ENCODE results near the gene THNSL1. TPM values are rescaled to one million over a fixed set of nuclear protein-coding genes. Genes with fewer than 3 reads are reported as not detected.
"Not testable (repeated sequence)": the region's sequence is repeated elsewhere in the genome, so short reads cannot be mapped to it uniquely, and the experiment has no call there.

THNSL1 gene
- total and polyA plus RNA-seq, 5 donors from 2014 or later = 0.94 to 6.3 (median 3.1) TPM

DNA sequence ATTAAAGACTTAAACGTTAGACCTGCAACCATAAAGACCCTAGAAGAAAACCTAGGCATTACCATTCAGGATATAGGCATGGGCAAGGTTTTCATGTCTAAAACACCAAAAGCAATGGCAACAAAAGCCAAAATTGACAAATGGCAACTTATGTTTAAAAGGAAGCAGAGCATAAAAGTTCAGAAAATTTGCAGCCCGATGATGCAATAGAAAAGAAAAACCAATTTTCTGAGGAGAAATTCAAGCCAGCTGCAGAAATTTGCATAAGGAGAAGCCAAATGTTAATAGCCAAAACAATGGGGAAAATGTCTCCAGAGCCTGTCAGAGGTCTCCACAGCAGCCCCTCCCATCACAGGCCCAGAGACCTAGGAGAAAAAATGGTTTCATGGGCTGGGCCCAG is 4.8 kb upstream of the THNSL1 start:
- H3K9me3 ChIP-seq (ENCODE audit: control insufficient read depth in 2 of 2, low read length in 2 of 2); H3K4me3 ChIP-seq (ENCODE audit: low read depth, low read length); H3K27me3 ChIP-seq (ENCODE audit: control insufficient read depth, insufficient read depth, low read length); H3K4me1 ChIP-seq (ENCODE audit: control insufficient read depth, insufficient read depth, low read length, poor library complexity, severe bottlenecking); DNase-seq; H3K9me3 Mint-ChIP-seq; H3K36me3 ChIP-seq (ENCODE audit: control insufficient read depth, insufficient read depth, low read length); H3K36me3 Mint-ChIP-seq; H3K27ac Mint-ChIP-seq; H3K27ac ChIP-seq (ENCODE audit: insufficient read depth, low read length, poor library complexity, severe bottlenecking); ATAC-seq (ENCODE audit: low read depth in 2 of 2); H3K27me3 Mint-ChIP-seq; H3K4me3 Mint-ChIP-seq: not testable (repeated sequence)
- H3K4me1 Mint-ChIP-seq = peaks cover 3 to 13% (median 9%) of the 10 kb centered on the region in 4 donors

DNA sequence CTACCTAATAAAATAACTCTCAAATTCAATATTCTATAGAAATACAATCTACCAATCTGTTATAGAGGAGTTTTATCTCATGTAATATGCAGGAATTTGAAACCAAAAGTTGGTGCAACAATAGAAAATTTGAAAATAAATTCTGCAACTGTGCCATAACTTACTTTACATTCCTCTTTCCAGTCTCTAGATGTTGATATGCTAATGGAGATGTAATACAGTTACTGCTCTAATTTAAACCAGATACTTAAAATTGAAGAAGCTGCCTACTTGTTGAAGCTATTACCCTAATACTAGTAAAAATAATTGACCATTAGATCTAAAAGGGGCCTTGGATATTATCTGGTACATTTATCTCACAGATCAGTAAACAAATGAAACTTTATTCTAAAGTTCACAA is 1.8 kb upstream of the THNSL1 start:
- Histone ChIP-seq H3K9me3 (ENCODE audit: control insufficient read depth in 2 of 2, low read length in 2 of 2) (no peaks in the 10 kb centered on the region), H3K27ac (ENCODE audit: insufficient read depth, low read length, poor library complexity, severe bottlenecking) (no peak overlapping the region), H3K36me3 (ENCODE audit: control insufficient read depth, insufficient read depth, low read length) (no peaks in the 10 kb centered on the region), H3K4me3 (ENCODE audit: low read depth, low read length) (no peak overlapping the region), H3K4me1 (ENCODE audit: control insufficient read depth, insufficient read depth, low read length, poor library complexity, severe bottlenecking) (peaks cover 21% of the 10 kb centered on the region), H3K27me3 (ENCODE audit: control insufficient read depth, insufficient read depth, low read length) (no peaks in the 10 kb centered on the region)
- H3K27ac Mint-ChIP-seq = no peak overlapping the region
- H3K9me3 Mint-ChIP-seq = peaks cover 0 to 4% (median 0%) of the 10 kb centered on the region in 7 donors
- DNase-seq = no peak
- ATAC-seq (ENCODE audit: low read depth in 2 of 2) = no peak
- H3K27me3 Mint-ChIP-seq = peaks cover 8% of the 10 kb centered on the region
- H3K36me3 Mint-ChIP-seq = no peaks in the 10 kb centered on the region
- H3K4me1 Mint-ChIP-seq = peaks cover 7 to 24% (median 20%) of the 10 kb centered on the region in 4 donors
- no peak overlapping the region for H3K4me3 Mint-ChIP-seq

DNA sequence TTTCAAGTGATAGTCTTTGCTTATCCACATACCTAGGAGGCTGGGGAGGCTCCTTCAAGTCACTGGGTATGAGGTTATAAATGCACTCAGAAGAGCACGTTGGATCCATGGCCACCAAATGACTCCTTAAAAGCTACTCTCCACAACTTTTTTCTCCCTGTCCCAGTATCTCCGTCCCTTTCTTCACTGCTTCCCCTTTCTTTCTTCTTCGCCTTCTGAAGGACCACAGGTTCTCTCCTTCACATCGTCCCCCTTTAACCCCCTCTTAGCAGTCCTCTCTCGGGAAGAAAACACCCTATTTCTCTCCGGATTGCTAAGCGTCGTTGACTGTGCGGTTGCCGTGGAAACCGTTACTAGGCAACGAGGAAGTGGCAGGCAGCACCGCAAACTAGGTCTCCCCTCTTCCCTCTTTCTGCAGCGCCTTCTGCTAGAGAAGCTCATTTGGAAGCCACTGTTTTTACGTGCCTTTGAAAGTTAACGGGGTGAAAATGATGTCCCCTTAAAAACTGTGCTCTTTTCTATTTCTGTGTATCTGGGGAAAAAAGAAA is 510 bp upstream of the THNSL1 start, which contains the start of gene ENKUR:
TSS of gene ENKUR (minus strand) at position 331 of the 548 bp plus-strand sequence. CDS start at position 109, 222 bp downstream.
- H3K4me3 ChIP-seq (ENCODE audit: low read depth, low read length) = peak within 1 kb of the TSS; percentile 94
- no peaks in the 10 kb centered on the region for H3K36me3 ChIP-seq (ENCODE audit: control insufficient read depth, insufficient read depth, low read length)
- Mint-ChIP-seq H3K4me1 (peaks cover 7 to 24% (median 20%) of the 10 kb centered on the region in 4 donors), H3K27ac (peak within 1 kb of the TSS; percentile 94 to 98 (median 95)), H3K36me3 (no peaks in the 10 kb centered on the region), H3K9me3 (peaks cover 0 to 2% (median 0%) of the 10 kb centered on the region in 7 donors), H3K27me3 (peaks cover 8% of the 10 kb centered on the region), H3K4me3 (peak within 1 kb of the TSS; percentile 90 to 95 (median 93))
- peaks cover 21% of the 10 kb centered on the region for H3K4me1 ChIP-seq (ENCODE audit: control insufficient read depth, insufficient read depth, low read length, poor library complexity, severe bottlenecking)
- peak; percentile 89 to 95 (median 93) for DNase-seq
- H3K27me3 ChIP-seq (ENCODE audit: control insufficient read depth, insufficient read depth, low read length) = no peaks in the 10 kb centered on the region
- no peaks in the 10 kb centered on the region for H3K9me3 ChIP-seq (ENCODE audit: control insufficient read depth in 2 of 2, low read length in 2 of 2)
- ATAC-seq (ENCODE audit: low read depth in 2 of 2) = peak; percentile 47 to 50
- H3K27ac ChIP-seq (ENCODE audit: insufficient read depth, low read length, poor library complexity, severe bottlenecking) = peak within 1 kb of the TSS; percentile 80

DNA sequence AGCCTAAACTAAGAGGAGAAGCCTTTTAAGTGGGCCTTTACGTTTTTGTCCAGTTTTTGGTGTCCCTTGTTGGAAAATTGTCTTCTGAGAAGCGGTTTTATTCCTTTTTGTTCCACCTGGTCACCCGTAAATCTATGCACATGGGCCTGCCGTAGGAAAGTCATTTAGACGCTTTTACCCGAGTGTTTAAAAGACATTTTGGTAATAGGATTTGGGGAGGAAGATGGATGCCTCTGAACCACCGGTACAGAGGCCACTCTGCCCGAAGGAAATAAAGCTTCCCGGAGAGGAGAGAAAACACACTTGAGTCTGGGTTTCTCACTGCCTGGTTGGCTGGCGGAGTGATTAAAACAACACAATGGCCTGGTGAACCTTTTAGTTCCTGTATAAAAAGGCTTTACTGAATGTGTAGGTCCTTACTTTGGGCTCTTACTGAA is 760 bp downstream of the THNSL1 start:
- H3K4me3 ChIP-seq (ENCODE audit: low read depth, low read length) = peak overlapping the region; percentile 94

DNA sequence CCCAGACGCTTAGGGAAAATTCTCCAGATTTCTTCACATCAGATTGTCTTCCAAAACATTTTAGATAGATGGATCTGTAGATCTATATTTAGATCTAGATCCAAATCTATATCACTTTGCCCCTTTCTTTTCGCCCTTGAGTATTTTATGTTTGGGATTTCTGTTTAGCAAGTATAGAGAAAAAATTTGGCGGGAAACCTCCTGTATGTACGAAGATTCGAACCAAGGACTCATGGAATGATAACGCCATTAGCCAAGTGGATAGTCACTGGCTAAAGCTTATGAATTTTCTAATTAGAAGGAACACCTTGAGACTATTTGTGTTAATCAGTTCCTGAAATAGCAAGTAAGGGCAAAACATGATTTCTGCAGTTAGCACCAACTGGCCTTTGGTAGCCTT is 1.2 kb downstream of the THNSL1 start:
- Mint-ChIP-seq H3K27me3 (peaks cover 8% of the 10 kb centered on the region), H3K4me1 (peaks cover 7 to 24% (median 20%) of the 10 kb centered on the region in 4 donors), H3K4me3 (peak overlapping the region; percentile 90 to 95 (median 93)), H3K36me3 (peaks cover 6% of the 10 kb centered on the region), H3K9me3 (peaks cover 0 to 2% (median 0%) of the 10 kb centered on the region in 7 donors), H3K27ac (peak overlapping the region; percentile 94 to 98 (median 95))
- Histone ChIP-seq H3K4me3 (ENCODE audit: low read depth, low read length) (peak overlapping the region; percentile 94), H3K27ac (ENCODE audit: insufficient read depth, low read length, poor library complexity, severe bottlenecking) (peak overlapping the region; percentile 80), H3K4me1 (ENCODE audit: control insufficient read depth, insufficient read depth, low read length, poor library complexity, severe bottlenecking) (peaks cover 21% of the 10 kb centered on the region), H3K27me3 (ENCODE audit: control insufficient read depth, insufficient read depth, low read length) (no peaks in the 10 kb centered on the region), H3K36me3 (ENCODE audit: control insufficient read depth, insufficient read depth, low read length) (no peaks in the 10 kb centered on the region), H3K9me3 (ENCODE audit: control insufficient read depth in 2 of 2, low read length in 2 of 2) (no peaks in the 10 kb centered on the region)
- no peak for DNase-seq
- ATAC-seq (ENCODE audit: low read depth in 2 of 2) = no peak

More for the DNA sequence above, 760 bp downstream of the THNSL1 start:
- Histone ChIP-seq H3K27ac (ENCODE audit: insufficient read depth, low read length, poor library complexity, severe bottlenecking) (peak overlapping the region; percentile 80), H3K9me3 (ENCODE audit: control insufficient read depth in 2 of 2, low read length in 2 of 2) (no peaks in the 10 kb centered on the region), H3K4me1 (ENCODE audit: control insufficient read depth, insufficient read depth, low read length, poor library complexity, severe bottlenecking) (peaks cover 21% of the 10 kb centered on the region), H3K27me3 (ENCODE audit: control insufficient read depth, insufficient read depth, low read length) (no peaks in the 10 kb centered on the region), H3K36me3 (ENCODE audit: control insufficient read depth, insufficient read depth, low read length) (no peaks in the 10 kb centered on the region)
- peaks cover 4% of the 10 kb centered on the region for H3K36me3 Mint-ChIP-seq
- H3K4me3 Mint-ChIP-seq = peak overlapping the region; percentile 90 to 95 (median 93)
- DNase-seq (peak in 1 of 3 donors; percentile 32), ATAC-seq (ENCODE audit: low read depth in 2 of 2) (no peak)
- peaks cover 0 to 2% (median 0%) of the 10 kb centered on the region in 7 donors for H3K9me3 Mint-ChIP-seq
- H3K27me3 Mint-ChIP-seq = peaks cover 8% of the 10 kb centered on the region
- peaks cover 7 to 24% (median 20%) of the 10 kb centered on the region in 4 donors for H3K4me1 Mint-ChIP-seq
- peak overlapping the region; percentile 94 to 98 (median 95) for H3K27ac Mint-ChIP-seq

DNA sequence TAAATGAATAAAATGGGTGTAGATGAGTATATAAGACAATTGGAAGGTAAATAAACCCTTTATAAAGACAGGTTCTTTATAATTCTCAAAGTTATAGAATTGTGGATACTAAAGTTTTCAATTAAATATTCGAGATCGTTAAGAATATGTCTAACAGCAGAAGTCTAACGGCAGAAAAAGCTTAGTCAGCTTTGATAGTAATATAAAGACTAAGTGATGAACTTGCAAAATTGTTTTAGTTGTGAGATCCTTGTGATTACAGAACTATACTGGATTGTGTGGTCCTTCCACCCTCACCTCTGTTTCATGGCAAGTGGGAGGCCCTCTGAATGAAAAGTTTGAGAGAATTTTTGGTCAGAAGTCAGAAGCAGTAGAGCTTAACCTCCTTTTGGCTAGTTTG is 2.3 kb downstream of the THNSL1 start:
- Histone ChIP-seq H3K4me3 (ENCODE audit: low read depth, low read length) (no peak overlapping the region), H3K36me3 (ENCODE audit: control insufficient read depth, insufficient read depth, low read length) (no peaks in the 10 kb centered on the region), H3K27me3 (ENCODE audit: control insufficient read depth, insufficient read depth, low read length) (no peaks in the 10 kb centered on the region), H3K27ac (ENCODE audit: insufficient read depth, low read length, poor library complexity, severe bottlenecking) (no peak overlapping the region), H3K9me3 (ENCODE audit: control insufficient read depth in 2 of 2, low read length in 2 of 2) (no peaks in the 10 kb centered on the region), H3K4me1 (ENCODE audit: control insufficient read depth, insufficient read depth, low read length, poor library complexity, severe bottlenecking) (peaks cover 21% of the 10 kb centered on the region)
- H3K27me3 Mint-ChIP-seq = peaks cover 8% of the 10 kb centered on the region
- H3K4me3 Mint-ChIP-seq = no peak overlapping the region
- DNase-seq (no peak), ATAC-seq (ENCODE audit: low read depth in 2 of 2) (no peak)
- peaks cover 7 to 24% (median 17%) of the 10 kb centered on the region in 4 donors for H3K4me1 Mint-ChIP-seq
- H3K9me3 Mint-ChIP-seq = peaks cover 0 to 2% (median 0%) of the 10 kb centered on the region in 7 donors
- H3K36me3 Mint-ChIP-seq = peaks cover 12% of the 10 kb centered on the region
- peak overlapping the region in 2 of 3 donors; percentile 26 to 60 for H3K27ac Mint-ChIP-seq

DNA sequence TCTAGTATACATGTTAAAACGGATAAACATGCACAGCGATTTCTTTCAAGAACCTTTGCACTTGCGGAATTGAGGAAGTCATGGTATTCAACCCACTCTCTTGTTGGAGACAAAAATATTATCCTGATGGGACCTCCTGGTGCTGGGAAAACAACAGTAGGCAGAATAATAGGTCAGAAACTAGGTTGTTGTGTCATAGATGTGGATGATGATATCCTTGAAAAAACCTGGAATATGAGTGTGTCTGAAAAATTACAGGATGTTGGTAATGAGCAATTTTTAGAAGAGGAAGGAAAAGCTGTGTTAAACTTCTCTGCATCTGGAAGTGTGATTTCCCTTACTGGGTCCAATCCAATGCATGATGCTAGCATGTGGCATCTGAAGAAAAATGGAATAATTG is 6.9 kb downstream of the THNSL1 start:
- Mint-ChIP-seq H3K4me1 (peaks cover 0 to 4% (median 0%) of the 10 kb centered on the region in 4 donors), H3K4me3 (no peak overlapping the region), H3K27ac (no peak overlapping the region), H3K9me3 (no peaks in the 10 kb centered on the region), H3K36me3 (peaks cover 13% of the 10 kb centered on the region), H3K27me3 (no peaks in the 10 kb centered on the region)
- no peak for ATAC-seq (ENCODE audit: low read depth in 2 of 2)
- no peak for DNase-seq
- Histone ChIP-seq H3K27me3 (ENCODE audit: control insufficient read depth, insufficient read depth, low read length) (no peaks in the 10 kb centered on the region), H3K36me3 (ENCODE audit: control insufficient read depth, insufficient read depth, low read length) (no peaks in the 10 kb centered on the region), H3K4me3 (ENCODE audit: low read depth, low read length) (no peak overlapping the region), H3K4me1 (ENCODE audit: control insufficient read depth, insufficient read depth, low read length, poor library complexity, severe bottlenecking) (peaks cover under 1% of the 10 kb centered on the region), H3K9me3 (ENCODE audit: control insufficient read depth in 2 of 2, low read length in 2 of 2) (no peaks in the 10 kb centered on the region), H3K27ac (ENCODE audit: insufficient read depth, low read length, poor library complexity, severe bottlenecking) (no peak overlapping the region)

DNA sequence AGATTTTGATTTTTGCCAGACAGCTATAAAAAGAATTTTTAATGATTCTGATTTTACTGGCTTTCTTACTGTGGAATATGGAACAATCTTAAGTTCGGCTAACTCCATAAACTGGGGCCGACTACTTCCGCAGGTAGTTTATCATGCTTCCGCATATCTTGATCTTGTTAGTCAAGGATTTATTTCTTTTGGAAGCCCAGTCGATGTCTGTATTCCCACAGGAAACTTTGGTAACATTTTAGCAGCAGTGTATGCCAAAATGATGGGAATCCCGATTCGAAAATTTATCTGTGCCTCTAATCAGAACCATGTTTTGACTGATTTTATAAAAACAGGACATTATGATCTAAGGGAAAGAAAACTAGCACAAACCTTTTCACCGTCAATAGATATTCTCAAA is 8.1 kb downstream of the THNSL1 start:
- DNase-seq (no peak), ATAC-seq (ENCODE audit: low read depth in 2 of 2) (no peak)
- Mint-ChIP-seq H3K36me3 (peaks cover 13% of the 10 kb centered on the region), H3K4me3 (no peak overlapping the region), H3K27me3 (no peaks in the 10 kb centered on the region), H3K27ac (no peak overlapping the region), H3K9me3 (no peaks in the 10 kb centered on the region), H3K4me1 (peaks cover 0 to 5% (median under 1%) of the 10 kb centered on the region in 4 donors)
- H3K4me1 ChIP-seq (ENCODE audit: control insufficient read depth, insufficient read depth, low read length, poor library complexity, severe bottlenecking) = no peaks in the 10 kb centered on the region
- no peaks in the 10 kb centered on the region for H3K9me3 ChIP-seq (ENCODE audit: control insufficient read depth in 2 of 2, low read length in 2 of 2)
- no peak overlapping the region for H3K4me3 ChIP-seq (ENCODE audit: low read depth, low read length)
- no peaks in the 10 kb centered on the region for H3K27me3 ChIP-seq (ENCODE audit: control insufficient read depth, insufficient read depth, low read length)
- no peak overlapping the region for H3K27ac ChIP-seq (ENCODE audit: insufficient read depth, low read length, poor library complexity, severe bottlenecking)
- H3K36me3 ChIP-seq (ENCODE audit: control insufficient read depth, insufficient read depth, low read length) = no peaks in the 10 kb centered on the region
